Measurements from ENCODE around the gene PHLPP2.
A peak's percentile ranks its signal among the peaks of the same experiment; 100 is the strongest.
"Not testable (repeated sequence)": the region's sequence is repeated elsewhere in the genome, so short reads cannot be mapped to it uniquely, and the experiment has no call there.

PHLPP2 gene

GRCh38 chr16:71712501-71712900, 12.0 kb downstream of the PHLPP2 start:
- DNase-seq (ENCODE audit: low read depth): no peak

GRCh38 chr16:71711789-71712188, 12.7 kb downstream of the PHLPP2 start:
- DNase-seq (ENCODE audit: low read depth): no peak

DNA sequence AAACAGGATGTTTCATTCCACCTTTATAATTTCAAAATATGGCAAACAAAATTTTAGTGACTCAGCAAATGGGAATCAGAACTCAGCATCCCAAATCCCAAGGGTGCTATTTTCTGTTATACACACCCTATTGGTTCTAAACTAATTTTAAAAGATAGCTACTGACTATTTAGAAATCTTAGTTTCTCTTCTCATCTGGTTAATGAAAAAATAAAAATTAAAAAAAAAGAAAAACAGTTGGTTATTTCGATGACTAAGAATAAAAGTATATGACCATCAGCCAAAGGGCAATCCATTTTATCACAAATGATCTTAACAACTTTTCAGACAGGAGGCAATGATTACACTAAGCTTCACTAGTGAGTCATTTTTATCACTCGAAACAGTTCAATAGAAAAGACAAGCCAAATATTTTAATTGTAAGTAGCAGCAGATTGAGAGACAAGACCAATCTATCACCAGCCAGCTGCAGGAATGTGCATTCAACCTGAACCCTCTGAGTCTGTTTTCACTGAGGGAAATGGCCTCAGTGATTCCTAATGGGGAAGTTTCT, 15.2 kb downstream of the PHLPP2 start:
- DNase-seq (ENCODE audit: low read depth): peak; percentile 84

GRCh38 chr16:71708696-71709095, 15.8 kb downstream of the PHLPP2 start:
- DNase-seq (ENCODE audit: low read depth): no peak

DNA sequence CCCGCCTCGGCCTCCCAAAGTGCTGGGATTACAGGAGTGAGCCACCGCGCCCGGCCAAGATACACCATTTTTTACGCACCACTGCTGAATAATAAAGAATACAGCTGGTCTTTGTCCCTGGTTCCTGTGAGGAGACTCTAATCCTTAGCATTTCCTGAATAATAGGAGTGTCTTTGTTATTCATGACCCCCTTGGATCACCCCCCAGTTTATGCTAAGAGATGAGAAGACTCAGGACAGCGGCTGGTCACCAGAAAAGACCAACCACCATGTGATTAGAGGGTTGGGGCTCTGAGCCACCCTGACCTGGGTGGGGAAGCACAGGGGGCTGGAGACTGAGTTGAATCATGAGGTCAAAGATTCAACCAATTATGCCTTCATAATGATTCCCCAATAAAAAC, 17.3 kb downstream of the PHLPP2 start:
- DNase-seq (ENCODE audit: low read depth): no peak

DNA sequence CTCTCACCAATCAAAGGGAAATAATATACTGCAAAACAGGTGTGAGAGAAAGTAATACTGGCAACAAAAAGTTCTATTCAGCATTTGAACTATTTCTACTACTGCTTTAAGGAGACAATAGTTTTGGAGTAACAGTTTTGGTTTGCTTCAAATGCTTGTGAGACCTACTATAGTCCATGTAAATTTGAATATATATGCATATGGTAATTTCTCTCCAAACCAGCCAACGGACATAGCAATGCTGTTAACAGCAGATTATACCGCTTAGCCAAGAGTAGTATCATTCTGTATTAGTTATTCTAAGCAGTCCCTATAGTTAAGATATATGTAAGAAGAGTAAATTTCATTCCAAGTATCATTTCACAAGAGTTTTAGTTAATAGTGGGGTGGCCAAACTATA, 18.5 kb downstream of the PHLPP2 start:
- no peak for DNase-seq (ENCODE audit: low read depth)

DNA sequence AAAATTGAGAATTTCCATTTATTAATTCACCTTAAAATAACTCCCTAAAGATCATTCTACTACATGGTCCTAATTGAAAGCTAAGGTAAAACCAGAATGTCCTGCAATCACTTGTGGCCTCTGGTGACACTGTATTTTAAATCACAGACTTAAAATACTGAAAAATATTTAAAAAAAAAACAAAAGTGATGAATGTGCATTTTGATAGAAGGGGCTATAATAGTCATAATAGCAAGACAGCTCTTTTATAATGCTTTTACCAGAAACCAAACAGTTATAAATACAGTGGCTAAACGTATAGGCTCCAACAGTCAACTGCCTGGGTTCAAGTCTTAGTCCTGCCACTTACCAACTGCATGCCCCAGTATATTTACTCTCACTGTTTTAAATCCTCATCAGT, 21.2 kb downstream of the PHLPP2 start:
- no peak for DNase-seq (ENCODE audit: low read depth)

GRCh38 chr16:71700831-71701230, 23.7 kb downstream of the PHLPP2 start:
- DNase-seq (ENCODE audit: low read depth): no peak

GRCh38 chr16:71698491-71698890, 26.0 kb downstream of the PHLPP2 start:
- DNase-seq (ENCODE audit: low read depth): no peak

- no peak for DNase-seq (ENCODE audit: low read depth)
Observed at GRCh38 chr16:71693164-71693563, 31.3 kb downstream of the PHLPP2 start.

DNA sequence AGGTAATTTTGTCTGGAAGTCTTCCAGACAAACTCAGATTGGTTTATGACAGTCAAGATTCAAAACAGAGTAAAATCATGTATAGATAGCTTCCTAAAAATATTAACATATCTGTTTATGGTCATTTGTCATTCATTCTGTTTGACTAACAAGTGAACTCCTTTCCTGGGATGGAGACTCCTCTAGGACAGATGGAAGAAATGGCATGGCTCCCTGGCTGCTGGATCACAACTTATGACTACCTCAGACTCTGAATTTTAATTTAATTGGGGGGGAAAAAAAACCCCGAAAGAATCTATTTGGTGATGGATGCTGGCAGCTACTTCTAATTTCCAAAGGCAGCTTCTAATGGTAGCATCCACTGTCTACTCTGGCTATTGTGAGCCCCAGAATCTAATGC, 34.6 kb downstream of the PHLPP2 start:
- no peak for DNase-seq (ENCODE audit: low read depth)

- DNase-seq (ENCODE audit: low read depth): no peak
Observed at GRCh38 chr16:71687861-71688260, 36.6 kb downstream of the PHLPP2 start.

GRCh38 chr16:71684280-71684679, 40.2 kb downstream of the PHLPP2 start:
- not testable (repeated sequence) for DNase-seq (ENCODE audit: low read depth)

GRCh38 chr16:71681360-71681759, 43.1 kb downstream of the PHLPP2 start:
- DNase-seq (ENCODE audit: low read depth): no peak

DNA sequence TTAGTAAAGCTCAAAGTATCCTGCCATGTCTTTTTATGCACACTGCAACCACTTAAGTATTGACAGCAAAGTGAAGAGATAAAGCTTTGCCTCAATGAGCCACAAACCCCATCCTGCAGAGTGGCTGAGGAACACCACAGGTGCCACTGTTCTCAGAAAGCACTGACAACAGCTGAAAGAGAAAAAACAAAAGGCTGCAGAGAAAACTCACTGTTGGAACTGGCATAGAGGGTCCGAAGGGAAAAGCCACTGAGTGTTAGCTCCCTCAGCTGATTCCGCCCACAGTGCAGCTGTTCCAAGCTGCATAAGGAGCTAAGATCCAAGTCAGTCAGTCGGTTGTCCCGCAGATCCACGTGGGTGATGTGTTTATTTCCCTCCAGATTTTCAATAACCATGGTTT, 48.3 kb downstream of the PHLPP2 start:
- no peak for DNase-seq (ENCODE audit: low read depth)

DNA sequence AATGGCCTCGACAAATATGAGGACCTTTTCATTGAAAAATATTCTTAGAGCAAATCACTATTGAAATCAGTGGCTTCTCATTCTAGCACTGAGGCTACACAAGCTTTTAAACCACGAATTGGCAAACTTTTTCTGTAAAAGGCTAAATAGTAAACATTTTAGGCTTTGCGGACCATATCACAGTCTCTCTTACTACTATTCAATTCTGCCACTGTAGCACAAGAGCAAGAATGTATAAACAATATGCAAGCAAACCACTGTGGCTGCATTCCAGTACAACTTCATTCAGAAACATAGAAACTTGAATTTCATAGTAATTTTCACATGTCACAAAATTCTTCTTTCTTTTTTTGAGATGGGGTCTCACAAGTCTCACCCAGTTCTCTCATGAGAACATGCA, 49.1 kb downstream of the PHLPP2 start:
- no peak for DNase-seq (ENCODE audit: low read depth)

DNA sequence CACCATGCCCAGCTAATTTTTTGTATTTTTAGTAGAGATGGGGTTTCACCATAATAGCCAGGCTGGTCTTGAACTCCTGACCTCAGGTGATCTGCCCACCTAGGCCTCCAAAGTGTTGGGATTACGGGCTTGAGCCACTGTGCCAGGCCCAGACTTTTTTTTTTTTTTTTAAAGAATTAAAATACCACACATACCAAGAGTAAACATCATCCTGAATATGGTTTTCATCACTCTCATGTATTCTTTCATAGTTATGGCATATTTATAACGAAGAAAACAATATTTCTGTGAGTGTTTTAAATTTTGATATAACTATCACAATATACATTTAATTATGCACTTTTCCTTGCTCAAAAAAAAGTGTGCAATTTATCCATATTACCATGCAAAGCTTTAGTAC, 50.3 kb downstream of the PHLPP2 start:
- DNase-seq (ENCODE audit: low read depth): no peak

DNA sequence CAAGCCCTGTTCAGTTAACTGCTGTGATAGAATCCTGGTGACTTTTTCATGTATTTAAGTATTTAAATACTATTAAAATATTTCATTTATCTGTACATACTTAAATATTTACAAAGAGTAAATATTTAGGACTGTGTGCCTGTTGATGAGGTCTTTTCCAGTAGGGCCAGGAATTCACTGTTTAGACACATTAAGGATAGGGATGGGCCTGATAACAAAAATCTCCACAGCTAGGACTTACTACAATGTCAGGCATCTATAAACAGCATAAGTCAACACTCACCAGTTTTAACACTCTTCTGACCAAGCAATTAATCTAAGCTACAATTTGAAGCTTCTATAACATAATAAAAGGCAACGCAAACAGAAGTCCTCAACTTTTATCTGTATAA, 50.9 kb downstream of the PHLPP2 start:
- DNase-seq (ENCODE audit: low read depth): no peak

DNA sequence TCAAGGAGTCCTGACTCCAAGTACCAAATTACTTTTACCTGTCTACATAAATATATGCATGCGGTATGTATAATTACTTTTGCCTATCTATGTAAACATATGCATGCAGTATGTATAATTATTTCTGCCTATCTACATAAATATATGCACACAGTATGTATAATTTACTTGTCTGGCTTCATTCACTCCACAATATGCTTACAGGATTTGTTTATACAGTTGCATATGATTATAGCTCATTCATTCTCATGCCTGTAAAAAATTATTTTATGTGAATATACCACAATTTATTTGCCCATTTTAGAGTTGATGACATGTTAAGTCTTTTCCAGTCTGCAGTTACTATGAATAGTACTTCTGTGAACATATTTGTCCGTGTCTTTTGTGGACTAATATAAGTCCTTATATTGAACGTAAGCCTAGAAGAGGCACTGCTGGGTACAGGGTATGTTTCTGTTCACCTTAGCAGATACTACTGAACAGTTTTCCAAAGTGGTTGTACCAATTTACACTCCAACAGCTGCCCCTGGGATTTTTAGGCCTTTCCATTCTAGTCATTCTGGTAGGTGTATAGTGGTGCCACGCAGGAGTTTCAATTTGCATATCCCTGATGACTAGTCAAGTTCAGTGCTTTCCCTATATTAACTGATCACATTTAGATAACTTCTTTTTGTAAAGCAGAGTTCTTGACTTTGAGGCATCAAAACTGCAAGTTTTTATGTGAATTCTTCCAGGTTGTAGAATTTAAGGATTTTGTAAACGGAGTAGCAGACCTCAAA, 51.5 kb downstream of the PHLPP2 start:
- DNase-seq (ENCODE audit: low read depth): no peak

DNA sequence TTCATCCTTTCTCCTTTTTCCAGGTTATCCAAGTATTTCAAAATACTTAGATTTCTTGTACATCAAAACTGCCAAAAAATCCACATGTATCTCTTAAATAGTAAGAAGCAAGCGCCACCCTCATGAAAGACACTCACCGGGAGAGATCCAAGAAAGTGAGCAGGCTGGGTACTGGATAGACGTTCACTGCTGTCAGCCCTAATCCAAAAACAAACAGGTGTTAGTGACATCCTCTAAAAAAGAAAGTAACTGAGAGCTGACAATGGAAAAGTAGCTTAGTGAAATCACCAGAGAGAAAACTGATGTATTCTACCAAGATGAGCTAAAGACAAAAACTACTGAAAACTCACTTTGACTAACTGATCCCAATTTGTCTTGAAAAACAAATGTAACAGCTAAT, 52.4 kb downstream of the PHLPP2 start:
- no peak for DNase-seq (ENCODE audit: low read depth)

- no peak for DNase-seq (ENCODE audit: low read depth)
Observed at GRCh38 chr16:71671165-71671564, 53.3 kb downstream of the PHLPP2 start.

DNA sequence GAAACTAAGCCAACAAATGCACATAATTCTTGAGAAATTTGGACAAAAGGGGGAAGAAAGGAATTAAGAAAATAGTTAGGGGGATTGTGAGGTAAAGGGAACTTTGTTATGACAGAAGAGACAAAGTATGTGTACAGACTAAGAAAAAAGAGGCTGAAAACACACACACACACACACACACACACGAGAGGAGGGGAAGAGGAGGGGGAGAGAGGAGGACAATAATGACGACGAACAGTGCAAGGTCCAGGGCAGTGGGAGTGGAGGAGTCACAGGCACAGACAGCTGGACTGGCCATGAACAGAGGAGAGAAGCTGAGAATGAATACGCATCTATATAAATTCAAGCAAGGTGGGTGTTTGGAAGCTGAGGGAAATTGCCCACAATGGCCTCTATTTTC, 54.0 kb downstream of the PHLPP2 start:
- DNase-seq (ENCODE audit: low read depth): no peak

- no peak for DNase-seq (ENCODE audit: low read depth)
Observed at GRCh38 chr16:71669926-71670536, 54.5 kb downstream of the PHLPP2 start.
